ENCODE data around the gene DDRGK1. TPM values are rescaled to one million over a fixed set of nuclear protein-coding genes. Genes with fewer than 3 reads are reported as not detected.

The DDRGK1 gene
- total and polyA plus RNA-seq, 4 donors, result 16.8 to 72.4 (median 48.5) TPM

DNA sequence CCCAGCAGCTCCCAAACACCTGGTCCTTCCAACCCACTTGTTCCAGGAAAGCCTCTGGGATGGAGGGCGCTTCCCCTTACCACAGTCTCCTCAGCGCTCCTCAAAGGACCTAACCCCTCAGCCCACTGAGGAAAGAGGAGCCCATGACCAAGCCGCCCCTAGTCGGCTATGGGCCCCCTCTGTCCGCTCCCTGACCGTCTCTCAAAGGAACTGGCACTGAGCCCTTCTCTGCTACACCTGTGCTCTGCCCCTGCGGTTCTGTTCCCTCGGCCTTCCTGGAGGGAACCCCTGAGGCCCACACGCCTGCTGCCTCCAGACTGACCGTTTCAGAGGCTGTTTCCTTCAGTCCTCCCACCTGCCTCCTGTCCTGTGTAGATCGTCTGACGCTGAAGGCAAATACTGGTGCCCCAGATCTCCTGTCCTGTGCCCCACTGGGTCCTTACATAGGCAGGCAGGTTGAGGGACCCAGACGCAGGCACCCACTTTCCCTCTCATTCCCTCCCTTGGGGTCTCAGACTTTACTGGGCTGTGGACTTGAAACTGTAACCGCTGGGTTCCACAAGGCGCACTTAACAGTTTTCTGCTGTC is 36.4 kb upstream of the DDRGK1 start:
- peaks cover 0 to 8% (median 1%) of the 10 kb centered on the region in 4 donors for H3K27me3 ChIP-seq (ENCODE audit: control insufficient read depth in 4 of 4, insufficient read depth in 4 of 4, low read length in 3 of 4)

More for the DNA sequence above, 36.4 kb upstream of the DDRGK1 start:
- WGBS, result 89% methylated on average over 15 of the region's 15 CpGs
- Histone ChIP-seq H3K36me3 (ENCODE audit: control insufficient read depth in 4 of 4, insufficient read depth in 3 of 4, low read depth in 1 of 4, low read length in 3 of 4) (no peaks in the 10 kb centered on the region), H3K27ac (ENCODE audit: low read depth in 1 of 2, low read length in 2 of 2) (no peak overlapping the region), H3K4me3 (ENCODE audit: low read depth in 1 of 3, low read length in 3 of 3) (no peak overlapping the region), H3K9me3 (ENCODE audit: control insufficient read depth in 4 of 4, low read length in 3 of 4) (no peaks in the 10 kb centered on the region), H3K9ac (ENCODE audit: low read depth in 1 of 2, low read length in 2 of 2) (no peak overlapping the region), H3K4me1 (ENCODE audit: control insufficient read depth in 4 of 4, insufficient read depth in 4 of 4, low read length in 3 of 4) (peaks cover 8 to 21% (median 14%) of the 10 kb centered on the region in 4 donors)
- TF ChIP-seq JUND (IDR thresholded peaks at IDR 0.05) (no peak), HNF4A (conservative IDR thresholded peaks at IDR 0.05) (no peak), YY1 (IDR thresholded peaks at IDR 0.05) (no peak), RXRA (IDR thresholded peaks at IDR 0.05) (no peak), FOXA2 (IDR thresholded peaks at IDR 0.05) (no peak), NR2F2 (IDR thresholded peaks at IDR 0.05) (no peak), GABPA (IDR thresholded peaks at IDR 0.05 in 1 of 2, conservative IDR thresholded peaks at IDR 0.05 in 1 of 2) (no peak), HNF4G (IDR thresholded peaks at IDR 0.05) (no peak), EGR1 (IDR thresholded peaks at IDR 0.05; ENCODE audit: low read depth in 2 of 2) (no peak), TAF1 (conservative IDR thresholded peaks at IDR 0.05) (no peak), FOXA1 (IDR thresholded peaks at IDR 0.05) (no peak), SP1 (IDR thresholded peaks at IDR 0.05) (no peak)
- TF ChIP-seq, protein P1, sequence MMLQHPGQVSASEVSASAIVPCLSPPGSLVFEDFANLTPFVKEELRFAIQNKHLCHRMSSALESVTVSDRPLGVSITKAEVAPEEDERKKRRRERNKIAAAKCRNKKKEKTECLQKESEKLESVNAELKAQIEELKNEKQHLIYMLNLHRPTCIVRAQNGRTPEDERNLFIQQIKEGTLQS (IDR thresholded peaks at IDR 0.05), result no peak
- TF ChIP-seq, protein P2, sequence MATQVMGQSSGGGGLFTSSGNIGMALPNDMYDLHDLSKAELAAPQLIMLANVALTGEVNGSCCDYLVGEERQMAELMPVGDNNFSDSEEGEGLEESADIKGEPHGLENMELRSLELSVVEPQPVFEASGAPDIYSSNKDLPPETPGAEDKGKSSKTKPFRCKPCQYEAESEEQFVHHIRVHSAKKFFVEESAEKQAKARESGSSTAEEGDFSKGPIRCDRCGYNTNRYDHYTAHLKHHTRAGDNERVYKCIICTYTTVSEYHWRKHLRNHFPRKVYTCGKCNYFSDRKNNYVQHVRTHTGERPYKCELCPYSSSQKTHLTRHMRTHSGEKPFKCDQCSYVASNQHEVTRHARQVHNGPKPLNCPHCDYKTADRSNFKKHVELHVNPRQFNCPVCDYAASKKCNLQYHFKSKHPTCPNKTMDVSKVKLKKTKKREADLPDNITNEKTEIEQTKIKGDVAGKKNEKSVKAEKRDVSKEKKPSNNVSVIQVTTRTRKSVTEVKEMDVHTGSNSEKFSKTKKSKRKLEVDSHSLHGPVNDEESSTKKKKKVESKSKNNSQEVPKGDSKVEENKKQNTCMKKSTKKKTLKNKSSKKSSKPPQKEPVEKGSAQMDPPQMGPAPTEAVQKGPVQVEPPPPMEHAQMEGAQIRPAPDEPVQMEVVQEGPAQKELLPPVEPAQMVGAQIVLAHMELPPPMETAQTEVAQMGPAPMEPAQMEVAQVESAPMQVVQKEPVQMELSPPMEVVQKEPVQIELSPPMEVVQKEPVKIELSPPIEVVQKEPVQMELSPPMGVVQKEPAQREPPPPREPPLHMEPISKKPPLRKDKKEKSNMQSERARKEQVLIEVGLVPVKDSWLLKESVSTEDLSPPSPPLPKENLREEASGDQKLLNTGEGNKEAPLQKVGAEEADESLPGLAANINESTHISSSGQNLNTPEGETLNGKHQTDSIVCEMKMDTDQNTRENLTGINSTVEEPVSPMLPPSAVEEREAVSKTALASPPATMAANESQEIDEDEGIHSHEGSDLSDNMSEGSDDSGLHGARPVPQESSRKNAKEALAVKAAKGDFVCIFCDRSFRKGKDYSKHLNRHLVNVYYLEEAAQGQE (IDR thresholded peaks at IDR 0.05), result no peak
- TF ChIP-seq, protein P3, sequence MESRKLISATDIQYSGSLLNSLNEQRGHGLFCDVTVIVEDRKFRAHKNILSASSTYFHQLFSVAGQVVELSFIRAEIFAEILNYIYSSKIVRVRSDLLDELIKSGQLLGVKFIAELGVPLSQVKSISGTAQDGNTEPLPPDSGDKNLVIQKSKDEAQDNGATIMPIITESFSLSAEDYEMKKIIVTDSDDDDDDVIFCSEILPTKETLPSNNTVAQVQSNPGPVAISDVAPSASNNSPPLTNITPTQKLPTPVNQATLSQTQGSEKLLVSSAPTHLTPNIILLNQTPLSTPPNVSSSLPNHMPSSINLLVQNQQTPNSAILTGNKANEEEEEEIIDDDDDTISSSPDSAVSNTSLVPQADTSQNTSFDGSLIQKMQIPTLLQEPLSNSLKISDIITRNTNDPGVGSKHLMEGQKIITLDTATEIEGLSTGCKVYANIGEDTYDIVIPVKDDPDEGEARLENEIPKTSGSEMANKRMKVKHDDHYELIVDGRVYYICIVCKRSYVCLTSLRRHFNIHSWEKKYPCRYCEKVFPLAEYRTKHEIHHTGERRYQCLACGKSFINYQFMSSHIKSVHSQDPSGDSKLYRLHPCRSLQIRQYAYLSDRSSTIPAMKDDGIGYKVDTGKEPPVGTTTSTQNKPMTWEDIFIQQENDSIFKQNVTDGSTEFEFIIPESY (IDR thresholded peaks at IDR 0.05), result no peak
- TF ChIP-seq, protein P4, sequence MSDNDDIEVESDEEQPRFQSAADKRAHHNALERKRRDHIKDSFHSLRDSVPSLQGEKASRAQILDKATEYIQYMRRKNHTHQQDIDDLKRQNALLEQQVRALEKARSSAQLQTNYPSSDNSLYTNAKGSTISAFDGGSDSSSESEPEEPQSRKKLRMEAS (IDR thresholded peaks at IDR 0.05), result no peak
- TF ChIP-seq, protein P5, sequence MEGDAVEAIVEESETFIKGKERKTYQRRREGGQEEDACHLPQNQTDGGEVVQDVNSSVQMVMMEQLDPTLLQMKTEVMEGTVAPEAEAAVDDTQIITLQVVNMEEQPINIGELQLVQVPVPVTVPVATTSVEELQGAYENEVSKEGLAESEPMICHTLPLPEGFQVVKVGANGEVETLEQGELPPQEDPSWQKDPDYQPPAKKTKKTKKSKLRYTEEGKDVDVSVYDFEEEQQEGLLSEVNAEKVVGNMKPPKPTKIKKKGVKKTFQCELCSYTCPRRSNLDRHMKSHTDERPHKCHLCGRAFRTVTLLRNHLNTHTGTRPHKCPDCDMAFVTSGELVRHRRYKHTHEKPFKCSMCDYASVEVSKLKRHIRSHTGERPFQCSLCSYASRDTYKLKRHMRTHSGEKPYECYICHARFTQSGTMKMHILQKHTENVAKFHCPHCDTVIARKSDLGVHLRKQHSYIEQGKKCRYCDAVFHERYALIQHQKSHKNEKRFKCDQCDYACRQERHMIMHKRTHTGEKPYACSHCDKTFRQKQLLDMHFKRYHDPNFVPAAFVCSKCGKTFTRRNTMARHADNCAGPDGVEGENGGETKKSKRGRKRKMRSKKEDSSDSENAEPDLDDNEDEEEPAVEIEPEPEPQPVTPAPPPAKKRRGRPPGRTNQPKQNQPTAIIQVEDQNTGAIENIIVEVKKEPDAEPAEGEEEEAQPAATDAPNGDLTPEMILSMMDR (IDR thresholded peaks at IDR 0.05; ENCODE audit: low read depth, low read length, missing input control), result no peak
- DNase-seq (ENCODE audit: low spot score), result no peak

Measured in liver (tissue), 9 donors.